Natural killer cell (primary cell): ENCODE measurements around the gene MOV10L1. TPM values are rescaled to one million over a fixed set of nuclear protein-coding genes. Genes with fewer than 3 reads are reported as not detected.

Experiments
- ATAC-seq, 3 donors: fragments of 150-1000 bp in 2 of 3; fragments of 200-7000 bp in 1 of 3; cut with Tn5 transposase; 1 replicate in 1 of 3; 2 replicates in 2 of 3; pipeline ENCODE4 v1.10.0; 2021; ENCODE audit warnings: mild to moderate bottlenecking in 2 of 3, moderate library complexity in 2 of 3
- DNase-seq, 2 donors: peaks; one replicate each; pipeline versions ENCODE4 v3.0.0 to v3.0.0-alpha.2; 2013 to 2021; ENCODE audit warnings: mixed read lengths in 1 of 2
- H3K27ac ChIP-seq: one replicate; pipeline ENCODE4 v1.5.1; 2013; ENCODE audit warnings: mild to moderate bottlenecking, low read length
- H3K27me3 ChIP-seq: one replicate; pipeline ENCODE4 v1.6.1; 2013; ENCODE audit warnings: low read length; ENCODE audit not compliant: control insufficient read depth, insufficient read depth
- H3K36me3 ChIP-seq: one replicate; pipeline ENCODE4 v1.6.1; 2013; ENCODE audit warnings: low read length; ENCODE audit not compliant: control insufficient read depth, insufficient read depth
- H3K4me1 ChIP-seq: one replicate; pipeline ENCODE4 v1.6.1; 2013; ENCODE audit warnings: low read length; ENCODE audit not compliant: control insufficient read depth, insufficient read depth
- H3K4me3 ChIP-seq: one replicate; pipeline ENCODE4 v1.5.1; 2013; ENCODE audit warnings: low read length
- H3K9me3 ChIP-seq: one replicate; pipeline ENCODE4 v1.6.1; 2013; ENCODE audit warnings: low read length; ENCODE audit not compliant: control insufficient read depth, insufficient read depth
- H3K27ac Mint-ChIP-seq, 2 donors: one replicate each; pipeline ENCODE4 v1.8.0; 2022; ENCODE audit warnings: mild to moderate bottlenecking in 2 of 2, mixed read lengths in 2 of 2, moderate library complexity in 1 of 2
- H3K27me3 Mint-ChIP-seq, 2 donors: one replicate each; pipeline ENCODE4 v1.8.0; 2022; ENCODE audit warnings: low read depth in 2 of 2, mixed read lengths in 2 of 2
- H3K36me3 Mint-ChIP-seq: one replicate; pipeline ENCODE4 v1.8.0; 2022; ENCODE audit warnings: mixed read lengths
- H3K4me1 Mint-ChIP-seq, 2 donors: one replicate each; pipeline ENCODE4 v1.8.0; 2022; ENCODE audit warnings: mixed read lengths in 2 of 2
- H3K4me3 Mint-ChIP-seq: one replicate; pipeline ENCODE4 v1.8.0; 2022; ENCODE audit warnings: mild to moderate bottlenecking, moderate library complexity, mixed read lengths
- H3K9me3 Mint-ChIP-seq, 2 donors: one replicate each; pipeline ENCODE4 v1.8.0; 2022; ENCODE audit warnings: mixed read lengths in 2 of 2
- WGBS: methylation state at CpG from one replicate; pipeline ENCODE4 v1.1.7; 2013; ENCODE audit warnings: missing lambda C conversion rate; ENCODE audit not compliant: insufficient coverage; 5-methylcytosine and 5-hydroxymethylcytosine counted together
- intact Hi-C: fragments of 100-400 bp; cut with micrococcal nuclease; formaldehyde crosslinking; loops from one replicate; pipeline ENCODE4 v1.14.2; 2022
- total RNA-seq, 4 donors: library from RNA; stranded (reverse); fragments of 120-200 nt in 1 of 4; gene quantifications; one replicate each; pipeline versions ENCODE4 v1.2.3 to v1.2.4, GENCODE V29; 2013 to 2022
- TF ChIP-seq, protein P1 (sequence below): fragments of 200-600 bp; IDR thresholded peaks from one replicate; pipeline ENCODE4 v1.8.0; 2022; ENCODE audit warnings: antibody characterized with exemption

MOV10L1 gene
- total RNA-seq, 3 donors from 2014 or later (not counting 1 experiment from before 2014, with no cell fraction given), result 1.0 to 1.7 TPM; not detected in 1

GRCh38 chr22:50111056-50111455 is 21.2 kb downstream of the MOV10L1 start:
- peaks cover 8 to 21% of the 10 kb centered on the region in 2 donors for H3K4me1 Mint-ChIP-seq
- H3K9me3 ChIP-seq, result no peaks in the 10 kb centered on the region
- no peak overlapping the region for H3K4me3 ChIP-seq
- DNase-seq, result no peak
- no peak overlapping the region for H3K27ac ChIP-seq
- H3K4me1 ChIP-seq, result peaks cover 14% of the 10 kb centered on the region
- H3K9me3 Mint-ChIP-seq, result no peaks in the 10 kb centered on the region
- H3K27me3 Mint-ChIP-seq, result no peaks in the 10 kb centered on the region
- H3K27me3 ChIP-seq, result no peaks in the 10 kb centered on the region
- 94% methylated on average over 1 of the region's 1 CpG for WGBS
- no peaks in the 10 kb centered on the region for H3K36me3 Mint-ChIP-seq
- H3K4me3 Mint-ChIP-seq, result no peak overlapping the region
- ATAC-seq, result no peak
- TF ChIP-seq, protein P1, sequence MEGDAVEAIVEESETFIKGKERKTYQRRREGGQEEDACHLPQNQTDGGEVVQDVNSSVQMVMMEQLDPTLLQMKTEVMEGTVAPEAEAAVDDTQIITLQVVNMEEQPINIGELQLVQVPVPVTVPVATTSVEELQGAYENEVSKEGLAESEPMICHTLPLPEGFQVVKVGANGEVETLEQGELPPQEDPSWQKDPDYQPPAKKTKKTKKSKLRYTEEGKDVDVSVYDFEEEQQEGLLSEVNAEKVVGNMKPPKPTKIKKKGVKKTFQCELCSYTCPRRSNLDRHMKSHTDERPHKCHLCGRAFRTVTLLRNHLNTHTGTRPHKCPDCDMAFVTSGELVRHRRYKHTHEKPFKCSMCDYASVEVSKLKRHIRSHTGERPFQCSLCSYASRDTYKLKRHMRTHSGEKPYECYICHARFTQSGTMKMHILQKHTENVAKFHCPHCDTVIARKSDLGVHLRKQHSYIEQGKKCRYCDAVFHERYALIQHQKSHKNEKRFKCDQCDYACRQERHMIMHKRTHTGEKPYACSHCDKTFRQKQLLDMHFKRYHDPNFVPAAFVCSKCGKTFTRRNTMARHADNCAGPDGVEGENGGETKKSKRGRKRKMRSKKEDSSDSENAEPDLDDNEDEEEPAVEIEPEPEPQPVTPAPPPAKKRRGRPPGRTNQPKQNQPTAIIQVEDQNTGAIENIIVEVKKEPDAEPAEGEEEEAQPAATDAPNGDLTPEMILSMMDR, result no peak
- H3K27ac Mint-ChIP-seq, result peak overlapping the region in 1 of 2 donors; percentile 6
- intact Hi-C loops, result no loop called here
- no peaks in the 10 kb centered on the region for H3K36me3 ChIP-seq

DNA sequence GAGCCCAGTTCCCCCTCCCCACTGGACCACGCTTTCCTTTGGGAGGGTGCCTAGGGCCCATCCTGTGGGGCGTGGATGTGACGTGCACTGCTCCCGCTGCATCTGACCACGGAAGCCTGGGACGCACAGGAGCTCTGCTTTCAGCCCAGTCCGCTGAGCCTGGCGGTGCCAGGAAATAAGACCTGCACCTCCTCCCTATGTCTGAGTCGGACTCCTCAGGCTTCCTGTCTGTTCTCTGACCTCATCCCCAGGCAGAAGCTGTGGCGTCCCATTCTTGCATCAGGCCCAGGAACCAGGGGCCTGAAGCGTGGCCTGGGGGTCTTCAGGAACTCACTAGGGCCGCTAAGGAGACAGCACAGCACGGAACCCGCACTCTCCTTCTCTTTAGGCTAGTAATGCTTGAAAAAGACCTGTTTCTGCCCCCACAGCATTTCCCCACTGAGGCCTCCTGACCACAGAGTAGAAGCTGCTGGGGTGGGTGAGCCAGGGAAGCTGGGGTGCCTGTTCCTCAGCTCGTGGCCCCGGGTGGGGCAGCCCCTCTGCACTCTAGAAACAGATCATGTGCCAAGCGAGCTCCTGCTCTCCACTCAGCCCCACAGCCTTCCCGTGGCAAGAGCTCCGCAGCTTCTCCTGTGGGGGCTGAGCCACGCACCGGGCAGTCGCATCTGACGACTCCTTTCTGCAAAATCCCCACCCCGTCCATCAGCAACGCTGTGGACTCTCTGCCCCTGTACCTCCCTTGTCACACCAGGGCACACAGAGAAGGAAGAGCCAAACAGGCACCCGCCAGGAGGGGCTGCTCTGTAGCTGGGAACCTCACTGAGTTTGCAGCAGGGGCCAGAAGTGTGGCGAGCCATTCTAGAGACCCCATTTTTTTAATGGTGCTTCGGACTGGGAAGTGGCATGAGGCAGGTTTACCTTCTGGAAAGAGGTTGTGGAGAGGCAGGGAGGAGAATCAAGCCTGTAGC is 22.6 kb downstream of the MOV10L1 start:
- peak; percentile 50 to 82 (median 79) for ATAC-seq
- no peaks in the 10 kb centered on the region for H3K36me3 Mint-ChIP-seq
- H3K4me1 Mint-ChIP-seq, result peaks cover 7 to 21% of the 10 kb centered on the region in 2 donors
- H3K4me3 Mint-ChIP-seq, result peak overlapping the region; percentile 50
- intact Hi-C loops, result no loop called here
- Histone ChIP-seq H3K4me1 (peaks cover 13% of the 10 kb centered on the region), H3K27ac (peak overlapping the region; percentile 40), H3K4me3 (no peak overlapping the region), H3K27me3 (no peaks in the 10 kb centered on the region), H3K9me3 (no peaks in the 10 kb centered on the region), H3K36me3 (no peaks in the 10 kb centered on the region)
- no peaks in the 10 kb centered on the region for H3K27me3 Mint-ChIP-seq
- TF ChIP-seq, protein P1, result no peak
- WGBS, result 23% methylated on average over 28 of the region's 28 CpGs
- peak overlapping the region; percentile 57 to 69 for H3K27ac Mint-ChIP-seq
- DNase-seq, result no peak
- H3K9me3 Mint-ChIP-seq, result no peaks in the 10 kb centered on the region

- no peak overlapping the region for H3K4me3 Mint-ChIP-seq
- no peak overlapping the region for H3K4me3 ChIP-seq
Measured at GRCh38 chr22:50114221-50115021, 24.6 kb downstream of the MOV10L1 start.

More at GRCh38 chr22:50114221-50115021, 24.6 kb downstream of the MOV10L1 start:
- 91% methylated on average over 17 of the region's 19 CpGs for WGBS
- no peaks in the 10 kb centered on the region for H3K9me3 ChIP-seq
- no peak overlapping the region for H3K27ac ChIP-seq
- ATAC-seq, result no peak
- DNase-seq, result no peak
- H3K27ac Mint-ChIP-seq, result no peak overlapping the region
- TF ChIP-seq, protein P1, result no peak
- no peaks in the 10 kb centered on the region for H3K27me3 ChIP-seq
- intact Hi-C loops, result no loop called here
- H3K36me3 ChIP-seq, result no peaks in the 10 kb centered on the region
- H3K27me3 Mint-ChIP-seq, result no peaks in the 10 kb centered on the region
- H3K4me1 ChIP-seq, result peaks cover 13% of the 10 kb centered on the region
- no peaks in the 10 kb centered on the region for H3K9me3 Mint-ChIP-seq
- H3K36me3 Mint-ChIP-seq, result no peaks in the 10 kb centered on the region
- peaks cover 7 to 21% of the 10 kb centered on the region in 2 donors for H3K4me1 Mint-ChIP-seq
